Activated CD8-positive, alpha-beta T cell treated with anti-CD3 and anti-CD28 coated beads, Interleukin-2, amount 10 ng/mL, durations not matched to agents 7 days and 5 days (primary cell): ENCODE results near the gene DBP. TPM values are rescaled to one million over a fixed set of nuclear protein-coding genes. Genes with fewer than 3 reads are reported as not detected.
A peak's percentile ranks its signal among the peaks of the same experiment; 100 is the strongest.

Experiments used
- ATAC-seq: fragments of 150-1000 bp; cut with Tn5 transposase; one replicate; pipeline ENCODE4 v1.10.0; 2021; ENCODE audit warnings: moderate library complexity
- CTCF ChIA-PET: fragments of 350-600 bp; sonication (Branson Sonifier 250); formaldehyde crosslinking; loops from one replicate; lab custom pipeline; 2021; ENCODE audit warnings: antibody characterized with exemption; lab: Charles Lee
- POLR2A ChIA-PET: fragments of 350-600 bp; sonication (Branson Sonifier 250); formaldehyde crosslinking; loops from one replicate; lab custom pipeline; 2021; ENCODE audit warnings: antibody characterized with exemption; lab: Charles Lee
- DNase-seq: peaks from one replicate; pipeline ENCODE4 v3.0.0-alpha.2; 2020
- H3K27ac Mint-ChIP-seq: one replicate; pipeline ENCODE4 v1.8.0; 2021; ENCODE audit warnings: mild to moderate bottlenecking, mixed read lengths
- H3K27me3 Mint-ChIP-seq: one replicate; pipeline ENCODE4 v1.8.0; 2021; ENCODE audit warnings: low read depth, mixed read lengths
- H3K36me3 Mint-ChIP-seq: one replicate; pipeline ENCODE4 v1.8.0; 2021; ENCODE audit warnings: low read depth, mixed read lengths
- H3K4me1 Mint-ChIP-seq: one replicate; pipeline ENCODE4 v1.8.0; 2021; ENCODE audit warnings: low read depth, mixed read lengths
- H3K4me3 Mint-ChIP-seq: one replicate; pipeline ENCODE4 v1.8.0; 2021; ENCODE audit warnings: mild to moderate bottlenecking, mixed read lengths
- H3K9me3 Mint-ChIP-seq: one replicate; pipeline ENCODE4 v1.8.0; 2022; ENCODE audit warnings: mixed read lengths; ENCODE audit not compliant: insufficient read depth
- total RNA-seq, 2 experiments: library from RNA; stranded (reverse); gene quantifications; one replicate each; pipeline ENCODE4 v1.2.3, GENCODE V29; 2021

DBP gene
- total RNA-seq, 2 experiments from 2014 or later = 17.3 to 18.3 TPM

- ATAC-seq = no peak
- POLR2A ChIA-PET = interaction anchor here (0.7 to 1.2 kb wide), 2 partner anchors 9 to 12 kb away, joined by 3 read pairs; no protein-coding TSS in a partner anchor
- Mint-ChIP-seq H3K36me3 (peaks cover 52% of the 10 kb centered on the region), H3K4me3 (peak overlapping the region; percentile 8), H3K27me3 (no peaks in the 10 kb centered on the region), H3K27ac (no peak overlapping the region), H3K4me1 (peaks cover 29% of the 10 kb centered on the region), H3K9me3 (no peaks in the 10 kb centered on the region)
- CTCF ChIA-PET = no interaction called here
- no peak for DNase-seq
These were observed 21.7 kb downstream of the DBP start for GRCh38 chr19:48615231-48616040.

DNA sequence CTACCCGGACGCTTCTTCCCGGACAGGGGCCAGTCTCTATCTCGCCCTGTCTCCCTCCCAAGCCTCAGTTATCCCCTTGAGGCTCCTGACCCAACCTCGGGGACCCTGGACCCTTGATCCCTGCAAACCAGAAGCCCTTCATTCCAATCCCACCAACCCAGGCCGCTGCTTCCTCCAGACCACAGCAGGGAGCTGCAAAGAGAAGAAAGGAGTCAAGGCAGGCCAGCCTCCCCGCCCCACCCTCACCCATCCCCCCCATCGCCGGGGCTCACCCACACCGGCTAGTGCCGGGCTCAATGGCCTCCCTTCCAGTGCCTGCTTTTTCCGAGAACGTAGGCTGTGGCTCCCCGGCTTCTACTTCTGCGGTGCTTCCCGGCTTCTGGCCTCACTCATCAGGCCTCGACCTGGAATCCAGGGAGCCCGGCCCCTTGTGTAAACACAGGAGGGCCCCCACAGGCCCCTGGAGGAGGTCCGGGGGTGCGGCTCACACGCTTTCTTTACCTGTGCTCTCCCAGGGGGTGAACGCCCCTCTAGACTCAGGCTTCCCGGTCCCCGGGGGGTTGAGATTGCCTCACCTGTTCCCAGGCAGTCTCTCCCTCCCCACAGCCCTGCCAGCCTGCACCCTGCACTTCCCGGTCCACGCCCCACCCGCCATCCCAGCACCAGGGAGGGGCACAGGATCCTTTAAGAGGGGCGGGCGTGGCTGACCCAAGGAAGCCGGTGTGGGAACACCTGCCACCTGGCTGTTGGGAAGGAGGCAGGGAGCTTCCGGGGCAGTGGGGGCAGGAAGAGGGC, 22.5 kb downstream of the DBP start, which contains the start of gene FAM83E:
Gene FAM83E (minus strand): TSS at position 641 of the 795 bp plus-strand sequence. CDS start 1,704 bp downstream, outside the sequence.
- Mint-ChIP-seq H3K9me3 (no peaks in the 10 kb centered on the region), H3K4me1 (peaks cover 21% of the 10 kb centered on the region), H3K27ac (peak within 1 kb of the TSS; percentile 10), H3K4me3 (peak within 1 kb of the TSS; percentile 8), H3K36me3 (peaks cover 48% of the 10 kb centered on the region), H3K27me3 (no peaks in the 10 kb centered on the region)
- DNase-seq (no peak), ATAC-seq (no peak)
- POLR2A ChIA-PET = no interaction called here
- CTCF ChIA-PET = no interaction called here

DNA sequence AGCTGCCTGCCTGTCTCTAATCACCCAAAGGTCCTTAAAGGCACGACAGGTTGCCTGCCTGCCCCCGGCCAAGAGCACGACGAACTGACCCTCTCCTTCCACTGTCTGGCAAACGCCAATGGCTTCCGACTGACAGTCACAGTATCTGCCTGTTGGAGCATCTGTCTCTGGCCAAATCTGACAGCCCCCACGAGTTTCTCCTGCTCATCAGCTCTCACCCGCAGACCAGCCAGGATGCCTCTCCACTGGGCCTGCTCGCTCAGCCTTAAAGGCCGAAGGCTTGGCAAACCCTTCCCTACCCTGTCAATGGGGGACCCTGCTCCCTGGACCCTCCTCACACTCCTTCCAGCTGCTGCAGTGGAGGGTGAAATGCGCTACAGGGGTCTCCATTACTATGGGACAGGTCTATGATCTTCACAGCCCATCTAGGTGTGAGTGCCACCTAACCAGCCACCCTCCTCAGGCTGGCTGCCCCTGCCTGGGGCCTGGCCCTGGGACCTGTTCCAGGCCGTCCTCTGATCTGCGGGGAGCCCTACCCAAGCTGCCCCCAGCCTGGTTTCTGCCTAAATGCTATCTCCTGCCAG, 23.2 kb downstream of the DBP start:
- Mint-ChIP-seq H3K27ac (peak overlapping the region; percentile 10), H3K36me3 (peaks cover 45% of the 10 kb centered on the region), H3K9me3 (no peaks in the 10 kb centered on the region), H3K27me3 (no peaks in the 10 kb centered on the region), H3K4me3 (no peak overlapping the region), H3K4me1 (peaks cover 19% of the 10 kb centered on the region)
- ChIA-PET POLR2A (no interaction called here), CTCF (no interaction called here)
- no peak for ATAC-seq
- peak; percentile 23 for DNase-seq

- no peaks in the 10 kb centered on the region for H3K9me3 Mint-ChIP-seq
- H3K4me1 Mint-ChIP-seq = peaks cover 23% of the 10 kb centered on the region
- ChIA-PET CTCF (no interaction called here), POLR2A (no interaction called here)
- DNase-seq (no peak), ATAC-seq (peak; percentile 13)
- peak overlapping the region; percentile 10 for H3K27ac Mint-ChIP-seq
- peaks cover 38% of the 10 kb centered on the region for H3K36me3 Mint-ChIP-seq
- no peaks in the 10 kb centered on the region for H3K27me3 Mint-ChIP-seq
- no peak overlapping the region for H3K4me3 Mint-ChIP-seq
These were observed 23.9 kb downstream of the DBP start for GRCh38 chr19:48613024-48613851.

DNA sequence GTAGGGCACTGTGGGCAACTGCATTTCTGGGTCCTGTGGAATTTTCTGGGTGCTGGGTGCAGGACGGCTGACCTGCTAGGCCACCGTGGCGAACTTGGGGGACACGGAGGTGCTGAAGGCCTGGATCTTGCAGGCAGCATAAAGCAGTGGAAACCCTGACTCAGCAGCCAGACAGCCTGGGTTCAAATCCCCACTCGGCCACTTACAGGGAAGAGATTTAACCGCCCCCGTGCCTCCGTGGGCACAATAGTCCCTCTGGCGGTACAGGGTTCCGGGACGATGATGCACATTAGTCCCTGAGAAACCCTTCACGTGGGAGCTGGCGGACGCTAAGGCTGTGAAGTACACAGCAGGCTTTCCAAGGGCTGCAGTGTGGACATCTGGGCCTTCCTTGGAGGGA, 25.3 kb downstream of the DBP start:
- ATAC-seq (no peak), DNase-seq (peak; percentile 21)
- POLR2A ChIA-PET = no interaction called here
- CTCF ChIA-PET = no interaction called here
- peaks cover 25% of the 10 kb centered on the region for H3K36me3 Mint-ChIP-seq
- no peaks in the 10 kb centered on the region for H3K9me3 Mint-ChIP-seq
- H3K27me3 Mint-ChIP-seq = no peaks in the 10 kb centered on the region
- H3K4me3 Mint-ChIP-seq = no peak overlapping the region
- peaks cover 15% of the 10 kb centered on the region for H3K4me1 Mint-ChIP-seq
- H3K27ac Mint-ChIP-seq = no peak overlapping the region

- DNase-seq (no peak), ATAC-seq (no peak)
- Mint-ChIP-seq H3K4me1 (peaks cover 4% of the 10 kb centered on the region), H3K36me3 (peaks cover 7% of the 10 kb centered on the region), H3K4me3 (no peak overlapping the region), H3K27me3 (no peaks in the 10 kb centered on the region), H3K9me3 (no peaks in the 10 kb centered on the region), H3K27ac (no peak overlapping the region)
- CTCF ChIA-PET = interaction anchor here (0.8 to 3.4 kb wide), 15 partner anchors 8 to 276 kb away, joined by 3 to 32 read pairs (median 6); partner anchors contain the start of genes RPL18, SPHK2, SYNGR4 and TMEM143
- POLR2A ChIA-PET = interaction anchor here (0.6 to 1.5 kb wide), 3 partner anchors 9 to 14 kb away, joined by 4 to 11 read pairs (median 5); partner anchors contain the start of genes RPL18 and SPHK2
These were observed 27.5 kb downstream of the DBP start for GRCh38 chr19:48609571-48610108.

DNA sequence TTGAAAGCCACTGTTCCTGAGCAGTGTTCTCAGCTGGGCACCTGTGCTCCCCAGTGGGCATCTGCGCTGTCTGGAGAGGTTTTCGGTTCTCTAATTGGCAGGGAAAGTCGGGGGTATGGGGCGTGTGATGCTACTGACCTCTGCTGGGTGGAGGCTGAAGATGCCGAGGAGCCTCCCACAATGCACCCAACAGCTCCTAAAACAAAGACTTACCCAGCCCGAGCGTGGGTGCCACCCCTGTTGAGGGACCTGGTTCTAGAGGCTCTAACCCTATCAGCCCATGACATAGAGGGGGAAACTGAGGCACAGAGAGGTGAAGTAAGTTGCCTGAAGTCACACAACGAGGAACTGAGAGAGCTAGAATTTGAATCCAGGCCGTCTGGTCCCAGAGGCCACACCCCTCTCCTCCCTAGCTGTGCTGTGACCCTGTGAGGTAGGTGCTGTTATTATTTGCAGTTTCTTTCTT, 28.3 kb downstream of the DBP start:
- Mint-ChIP-seq H3K4me1 (peaks cover 4% of the 10 kb centered on the region), H3K27ac (peak overlapping the region; percentile 46), H3K4me3 (no peak overlapping the region), H3K27me3 (no peaks in the 10 kb centered on the region), H3K36me3 (peaks cover 3% of the 10 kb centered on the region), H3K9me3 (no peaks in the 10 kb centered on the region)
- ATAC-seq = peak; percentile 79
- ChIA-PET POLR2A (interaction anchor here (0.6 to 1.5 kb wide), 5 partner anchors 9 to 219 kb away, joined by 3 to 11 read pairs (median 3); partner anchors contain the start of genes RPL18 and SPHK2), CTCF (interaction anchor here (0.6 to 3.4 kb wide), 22 partner anchors 9 to 295 kb away, joined by 3 to 32 read pairs (median 4); partner anchors contain the start of genes KDELR1, RPL18, SPHK2 and SYNGR4)
- DNase-seq = peak; percentile 71

GRCh38 chr19:48607359-48607755, 29.8 kb downstream of the DBP start:
- no peak overlapping the region for H3K27ac Mint-ChIP-seq
- POLR2A ChIA-PET = interaction anchor here (1.4 kb wide), 1 partner anchor 33 kb away, joined by 5 read pairs; no protein-coding TSS in a partner anchor
- ATAC-seq (no peak), DNase-seq (no peak)
- H3K36me3 Mint-ChIP-seq = no peaks in the 10 kb centered on the region
- H3K4me3 Mint-ChIP-seq = no peak overlapping the region
- H3K9me3 Mint-ChIP-seq = no peaks in the 10 kb centered on the region
- H3K4me1 Mint-ChIP-seq = peaks cover 4% of the 10 kb centered on the region
- no peaks in the 10 kb centered on the region for H3K27me3 Mint-ChIP-seq
- CTCF ChIA-PET = interaction anchor here (2.0 to 3.4 kb wide), 5 partner anchors 15 to 117 kb away, joined by 4 to 32 read pairs (median 27); no protein-coding TSS in a partner anchor

- CTCF ChIA-PET = interaction anchor here (2.0 to 3.4 kb wide), 5 partner anchors 18 to 117 kb away, joined by 4 to 32 read pairs (median 27); no protein-coding TSS in a partner anchor
- Mint-ChIP-seq H3K9me3 (no peaks in the 10 kb centered on the region), H3K4me3 (no peak within 1 kb of the TSS), H3K27me3 (no peaks in the 10 kb centered on the region), H3K4me1 (peaks cover 4% of the 10 kb centered on the region), H3K36me3 (no peaks in the 10 kb centered on the region), H3K27ac (no peak within 1 kb of the TSS)
- DNase-seq (no peak), ATAC-seq (no peak)
- POLR2A ChIA-PET = interaction anchor here (1.0 to 1.4 kb wide), 2 partner anchors 12 to 33 kb away, joined by 3 to 5 read pairs; partner anchors contain the start of genes RPL18 and SPHK2
These were observed 30.5 kb downstream of the DBP start, which contains the start of gene SPACA4 for GRCh38 chr19:48606463-48607358. Gene SPACA4 (plus strand): TSS chr19:48606742. CDS start chr19:48606979, 237 bp downstream.
